ENCODE data around the gene TDRD3. TPM values are rescaled to one million over a fixed set of nuclear protein-coding genes. Genes with fewer than 3 reads are reported as not detected.
A peak's percentile ranks its signal among the peaks of the same experiment; 100 is the strongest.

Gene TDRD3
- polyA plus RNA-seq, 5 donors, result 30.3 to 49.7 (median 42.9) TPM

GRCh38 chr13:60572003-60572798 is 175.2 kb downstream of the TDRD3 start:
- no peak for DNase-seq

- no peak for DNase-seq
These were observed 175.8 kb downstream of the TDRD3 start for GRCh38 chr13:60572855-60573254.

GRCh38 chr13:60574735-60575134 is 177.7 kb downstream of the TDRD3 start:
- DNase-seq, result no peak

GRCh38 chr13:60575142-60575541 is 178.1 kb downstream of the TDRD3 start:
- no peak for DNase-seq

- no peak for DNase-seq
These were observed 180.7 kb downstream of the TDRD3 start for GRCh38 chr13:60577761-60578160.

- no peak for DNase-seq
These were observed 186.3 kb downstream of the TDRD3 start for GRCh38 chr13:60583196-60583888.

GRCh38 chr13:60583911-60584753 is 187.1 kb downstream of the TDRD3 start:
- DNase-seq, result no peak

GRCh38 chr13:60584976-60585375 is 188.0 kb downstream of the TDRD3 start:
- DNase-seq, result no peak

- DNase-seq, result no peak
These were observed 194.1 kb downstream of the TDRD3 start for GRCh38 chr13:60590800-60591747.

- DNase-seq, result no peak
These were observed 206.0 kb downstream of the TDRD3 start for GRCh38 chr13:60603049-60603448.

GRCh38 chr13:60604058-60604457 is 207.0 kb downstream of the TDRD3 start:
- no peak for DNase-seq

- DNase-seq, result no peak
These were observed 211.9 kb downstream of the TDRD3 start for GRCh38 chr13:60608954-60609353.

GRCh38 chr13:60611523-60611922 is 214.5 kb downstream of the TDRD3 start:
- no peak for DNase-seq

- no peak for DNase-seq
These were observed 215.6 kb downstream of the TDRD3 start for GRCh38 chr13:60612593-60612992.

- DNase-seq, result no peak
These were observed 216.1 kb downstream of the TDRD3 start for GRCh38 chr13:60613080-60613479.

GRCh38 chr13:60617991-60618733 is 221.1 kb downstream of the TDRD3 start:
- DNase-seq, result peak in 1 of 2 donors; percentile 1

GRCh38 chr13:60619461-60619860 is 222.4 kb downstream of the TDRD3 start:
- DNase-seq, result no peak

- DNase-seq, result no peak
These were observed 223.8 kb downstream of the TDRD3 start for GRCh38 chr13:60620611-60621395.

- no peak for DNase-seq
These were observed 226.1 kb downstream of the TDRD3 start for GRCh38 chr13:60623151-60623550.

Measured in right lung (tissue), 5 donors.